ENCODE measurements around the gene LSR. TPM values are rescaled to one million over a fixed set of nuclear protein-coding genes. Genes with fewer than 3 reads are reported as not detected.

Gene LSR
- total RNA-seq, 1 donor from 2014 or later: 79.4 TPM

- Histone ChIP-seq H3K9me3 (no peaks in the 10 kb centered on the region), H3K27ac (no peak overlapping the region), H3K27me3 (no peaks in the 10 kb centered on the region), H3K4me1 (no peaks in the 10 kb centered on the region), H3K4me3 (no peak overlapping the region), H3K36me3 (no peaks in the 10 kb centered on the region)
- intact Hi-C loops (cut with DNase I): no loop called here
- no peak for TF ChIP-seq CTCF (IDR thresholded peaks at IDR 0.05)
- DNase-seq (ENCODE audit: low spot score in 2 of 2): no peak
Measured at GRCh38 chr19:35257113-35257461, 8.3 kb downstream of the LSR start.

- no peak for DNase-seq (ENCODE audit: low spot score in 2 of 2)
- TF ChIP-seq CTCF (IDR thresholded peaks at IDR 0.05): no peak
- H3K4me3 ChIP-seq: no peak overlapping the region
- H3K9me3 ChIP-seq: no peaks in the 10 kb centered on the region
- H3K36me3 ChIP-seq: no peaks in the 10 kb centered on the region
- no peaks in the 10 kb centered on the region for H3K4me1 ChIP-seq
- intact Hi-C loops (cut with DNase I): loop anchor here (10.0 kb wide), 2 partner anchors 484 to 1466 kb away; partner anchors contain the start of genes IGFLR1, KCTD15, LIN37 and PSENEN
- H3K27ac ChIP-seq: no peak overlapping the region
- H3K27me3 ChIP-seq: no peaks in the 10 kb centered on the region
Measured at GRCh38 chr19:35260694-35261304, 12.0 kb downstream of the LSR start.

- no peak overlapping the region for H3K27ac ChIP-seq
- no peaks in the 10 kb centered on the region for H3K27me3 ChIP-seq
- no peak for DNase-seq (ENCODE audit: low spot score in 2 of 2)
- no peaks in the 10 kb centered on the region for H3K9me3 ChIP-seq
- intact Hi-C loops (cut with DNase I): loop anchor here (10.0 kb wide), 2 partner anchors 483 to 1467 kb away; partner anchors contain the start of genes IGFLR1, KCTD15, LIN37 and PSENEN
- H3K36me3 ChIP-seq: no peaks in the 10 kb centered on the region
- no peak for TF ChIP-seq CTCF (IDR thresholded peaks at IDR 0.05)
- H3K4me1 ChIP-seq: peaks cover 0 to 2% of the 10 kb centered on the region in 2 donors
- H3K4me3 ChIP-seq: no peak overlapping the region
Measured at GRCh38 chr19:35261356-35262100, 12.7 kb downstream of the LSR start.

GRCh38 chr19:35262101-35262761 lies 13.4 kb downstream of the LSR start:
- no peak for DNase-seq (ENCODE audit: low spot score in 2 of 2)
- Histone ChIP-seq H3K36me3 (no peaks in the 10 kb centered on the region), H3K27ac (no peak overlapping the region), H3K4me3 (no peak overlapping the region), H3K27me3 (no peaks in the 10 kb centered on the region), H3K9me3 (no peaks in the 10 kb centered on the region), H3K4me1 (peaks cover 0 to 6% of the 10 kb centered on the region in 2 donors)
- intact Hi-C loops (cut with DNase I): loop anchor here (10.0 kb wide), 2 partner anchors 483 to 1467 kb away; partner anchors contain the start of genes IGFLR1, KCTD15, LIN37 and PSENEN
- TF ChIP-seq CTCF (IDR thresholded peaks at IDR 0.05): no peak

- DNase-seq (ENCODE audit: low spot score in 2 of 2): peak in 1 of 2 donors; percentile 51
- Histone ChIP-seq H3K27ac (no peak overlapping the region), H3K9me3 (no peaks in the 10 kb centered on the region), H3K27me3 (no peaks in the 10 kb centered on the region), H3K36me3 (no peaks in the 10 kb centered on the region), H3K4me3 (no peak overlapping the region), H3K4me1 (peaks cover 0 to 6% of the 10 kb centered on the region in 2 donors)
- TF ChIP-seq CTCF (IDR thresholded peaks at IDR 0.05): no peak
- intact Hi-C loops (cut with DNase I): loop anchor here (5.0 to 10.0 kb wide), 7 partner anchors 107 to 1470 kb away; partner anchors contain the start of genes COX6B1, IGFLR1, KCTD15 and LIN37
Measured at GRCh38 chr19:35264268-35265125, 15.7 kb downstream of the LSR start.
